ENCODE data around the gene PCDHGB3. TPM values are rescaled to one million over a fixed set of nuclear protein-coding genes. Genes with fewer than 3 reads are reported as not detected.
"Not testable (repeated sequence)": the region's sequence is repeated elsewhere in the genome, so short reads cannot be mapped to it uniquely, and the experiment has no call there.

The PCDHGB3 gene
- total RNA-seq, 1 experiment from 2014 or later, result 22.7 TPM

GRCh38 chr5:141417494-141418172 lies 47.6 kb downstream of the PCDHGB3 start, which contains the start of gene PCDHGB7:
Gene PCDHGB7 (plus strand): TSS chr5:141417677. CDS start chr5:141417860, 183 bp downstream.
- H3K79me2 ChIP-seq (ENCODE audit: low read length); H3K4me2 ChIP-seq (ENCODE audit: low read depth, low read length, poor library complexity, severe bottlenecking); H2AFZ ChIP-seq (ENCODE audit: low read length); H3K27me3 ChIP-seq (ENCODE audit: low read length); H3K9ac ChIP-seq (ENCODE audit: low read length); H3K27ac ChIP-seq (ENCODE audit: low read length); H4K20me1 ChIP-seq (ENCODE audit: insufficient read depth, low read depth, low read length); H3K9me2 ChIP-seq (replicated peaks; ENCODE audit: insufficient read depth, low read length); H3K4me3 ChIP-seq (ENCODE audit: low read length); H3K4me1 ChIP-seq (ENCODE audit: low read length): not testable (repeated sequence)
- peaks cover 28% of the 10 kb centered on the region for H3K36me3 ChIP-seq (ENCODE audit: insufficient read depth, low read length)
- DNase-seq, result peak; percentile 48
- peaks cover 16% of the 10 kb centered on the region for H3K9me3 ChIP-seq (ENCODE audit: low read length)

GRCh38 chr5:141419074-141419880 lies 49.2 kb downstream of the PCDHGB3 start:
- Histone ChIP-seq H3K79me2 (ENCODE audit: low read length) (no peaks in the 10 kb centered on the region; the same call in 1 of the 2 replicates), H3K4me1 (ENCODE audit: low read length) (no peaks in the 10 kb centered on the region; the same call in 1 of the 2 replicates), H3K27ac (ENCODE audit: low read length) (no peak overlapping the region), H3K4me3 (ENCODE audit: low read length) (no peak overlapping the region), H3K4me2 (ENCODE audit: low read depth, low read length, poor library complexity, severe bottlenecking) (no peak overlapping the region), H3K9me2 (replicated peaks; ENCODE audit: insufficient read depth, low read length) (no peaks in the 10 kb centered on the region), H2AFZ (ENCODE audit: low read length) (no peak overlapping the region), H3K9ac (ENCODE audit: low read length) (no peak overlapping the region), H3K27me3 (ENCODE audit: low read length) (no peaks in the 10 kb centered on the region), H3K9me3 (ENCODE audit: low read length) (peaks cover 16% of the 10 kb centered on the region), H4K20me1 (ENCODE audit: insufficient read depth, low read depth, low read length) (no peaks in the 10 kb centered on the region), H3K36me3 (ENCODE audit: insufficient read depth, low read length) (peaks cover 13% of the 10 kb centered on the region)
- no peak for DNase-seq

- no peak for DNase-seq
- no peaks in the 10 kb centered on the region for H3K9me2 ChIP-seq (replicated peaks; ENCODE audit: insufficient read depth, low read length)
- no peaks in the 10 kb centered on the region for H3K27me3 ChIP-seq (ENCODE audit: low read length)
- no peaks in the 10 kb centered on the region for H3K79me2 ChIP-seq (ENCODE audit: low read length)
- no peak within 1 kb of the TSS for H3K4me2 ChIP-seq (ENCODE audit: low read depth, low read length, poor library complexity, severe bottlenecking)
- peaks cover 13% of the 10 kb centered on the region for H3K36me3 ChIP-seq (ENCODE audit: insufficient read depth, low read length)
- H4K20me1 ChIP-seq (ENCODE audit: insufficient read depth, low read depth, low read length), result no peaks in the 10 kb centered on the region
- H3K9ac ChIP-seq (ENCODE audit: low read length), result no peak within 1 kb of the TSS
- no peak within 1 kb of the TSS for H2AFZ ChIP-seq (ENCODE audit: low read length)
- H3K9me3 ChIP-seq (ENCODE audit: low read length), result peaks cover 16% of the 10 kb centered on the region
- H3K27ac ChIP-seq (ENCODE audit: low read length), result no peak within 1 kb of the TSS
- no peaks in the 10 kb centered on the region; the same call in 1 of the 2 replicates for H3K4me1 ChIP-seq (ENCODE audit: low read length)
- H3K4me3 ChIP-seq (ENCODE audit: low read length), result no peak within 1 kb of the TSS
These were observed 50.9 kb downstream of the PCDHGB3 start, which contains the start of gene PCDHGA11 for GRCh38 chr5:141420855-141421488. Gene PCDHGA11 (plus strand): TSS chr5:141421051. CDS start chr5:141421228, 177 bp downstream.

GRCh38 chr5:141421489-141421855 lies 51.4 kb downstream of the PCDHGB3 start:
- H3K36me3 ChIP-seq (ENCODE audit: insufficient read depth, low read length), result peaks cover 14% of the 10 kb centered on the region
- H3K27me3 ChIP-seq (ENCODE audit: low read length), result no peaks in the 10 kb centered on the region
- peaks cover 16% of the 10 kb centered on the region for H3K9me3 ChIP-seq (ENCODE audit: low read length)
- H3K9me2 ChIP-seq (replicated peaks; ENCODE audit: insufficient read depth, low read length), result no peaks in the 10 kb centered on the region
- no peak overlapping the region for H3K4me2 ChIP-seq (ENCODE audit: low read depth, low read length, poor library complexity, severe bottlenecking)
- no peak overlapping the region for H3K27ac ChIP-seq (ENCODE audit: low read length)
- no peak overlapping the region for H3K9ac ChIP-seq (ENCODE audit: low read length)
- H2AFZ ChIP-seq (ENCODE audit: low read length), result no peak overlapping the region
- no peaks in the 10 kb centered on the region for H4K20me1 ChIP-seq (ENCODE audit: insufficient read depth, low read depth, low read length)
- no peaks in the 10 kb centered on the region for H3K79me2 ChIP-seq (ENCODE audit: low read length)
- no peak overlapping the region for H3K4me3 ChIP-seq (ENCODE audit: low read length)
- no peaks in the 10 kb centered on the region; the same call in 1 of the 2 replicates for H3K4me1 ChIP-seq (ENCODE audit: low read length)
- no peak for DNase-seq

Other genes starting within 250 kb of the PCDHGB3 start
- gene PCDHB4, start 248.4 kb upstream of the PCDHGB3 start, total RNA-seq (2014; rRNA removed; shearing (Covaris generic); ENCODE audit: low replicate concordance), result not detected in 2 replicates
- not detected in 2 replicates for gene PCDHB5, start 235.0 kb upstream of the PCDHGB3 start, total RNA-seq (2014; rRNA removed; shearing (Covaris generic); ENCODE audit: low replicate concordance)
- gene PCDHB6, start 220.2 kb upstream of the PCDHGB3 start, total RNA-seq (2014; rRNA removed; shearing (Covaris generic); ENCODE audit: low replicate concordance), result not detected in 2 replicates
- not detected in 2 replicates for gene PCDHB7, start 197.6 kb upstream of the PCDHGB3 start, total RNA-seq (2014; rRNA removed; shearing (Covaris generic); ENCODE audit: low replicate concordance)
- gene PCDHB8, start 192.5 kb upstream of the PCDHGB3 start, total RNA-seq (2014; rRNA removed; shearing (Covaris generic); ENCODE audit: low replicate concordance), result not detected in 2 replicates
- 0.04 and 0.54 TPM in 2 replicates for gene PCDHB16, start 187.9 kb upstream of the PCDHGB3 start, total RNA-seq (2014; rRNA removed; shearing (Covaris generic); ENCODE audit: low replicate concordance)
- 0.11 and 0.29 TPM in 2 replicates for gene PCDHB9, start 183.1 kb upstream of the PCDHGB3 start, total RNA-seq (2014; rRNA removed; shearing (Covaris generic); ENCODE audit: low replicate concordance)
- gene PCDHB10, start 177.9 kb upstream of the PCDHGB3 start, total RNA-seq (2014; rRNA removed; shearing (Covaris generic); ENCODE audit: low replicate concordance), result 0.11 TPM in 1 of 2 replicates, not detected in the other
- not detected in 2 replicates for gene PCDHB11, start 170.6 kb upstream of the PCDHGB3 start, total RNA-seq (2014; rRNA removed; shearing (Covaris generic); ENCODE audit: low replicate concordance)
- gene PCDHB12, start 161.5 kb upstream of the PCDHGB3 start, total RNA-seq (2014; rRNA removed; shearing (Covaris generic); ENCODE audit: low replicate concordance), result not detected in 2 replicates
- 0.19 and 0.69 TPM in 2 replicates for gene PCDHB13, start 156.3 kb upstream of the PCDHGB3 start, total RNA-seq (2014; rRNA removed; shearing (Covaris generic); ENCODE audit: low replicate concordance)
- gene PCDHB14, start 146.9 kb upstream of the PCDHGB3 start, total RNA-seq (2014; rRNA removed; shearing (Covaris generic); ENCODE audit: low replicate concordance), result 0.48 and 0.90 TPM in 2 replicates
- gene PCDHB15, start 124.8 kb upstream of the PCDHGB3 start, total RNA-seq (2014; rRNA removed; shearing (Covaris generic); ENCODE audit: low replicate concordance), result 0.25 TPM in 1 of 2 replicates, not detected in the other
- 0.65 and 0.82 TPM in 2 replicates for gene SLC25A2, start 66.2 kb upstream of the PCDHGB3 start, total RNA-seq (2014; rRNA removed; shearing (Covaris generic); ENCODE audit: low replicate concordance)
- 70.0 and 85.9 TPM in 2 replicates for gene TAF7, start 49.5 kb upstream of the PCDHGB3 start, total RNA-seq (2014; rRNA removed; shearing (Covaris generic); ENCODE audit: low replicate concordance)
- 0.48 and 1.2 TPM in 2 replicates for gene PCDHGA1, start 39.7 kb upstream of the PCDHGB3 start, total RNA-seq (2014; rRNA removed; shearing (Covaris generic); ENCODE audit: low replicate concordance)
- 0.04 TPM in 1 of 2 replicates, not detected in the other for gene PCDHGA2, start 31.5 kb upstream of the PCDHGB3 start, total RNA-seq (2014; rRNA removed; shearing (Covaris generic); ENCODE audit: low replicate concordance)
- not detected in 2 replicates for gene PCDHGA3, start 26.4 kb upstream of the PCDHGB3 start, total RNA-seq (2014; rRNA removed; shearing (Covaris generic); ENCODE audit: low replicate concordance)
- 14.0 and 15.3 TPM in 2 replicates for gene PCDHGB1, start 20.1 kb upstream of the PCDHGB3 start, total RNA-seq (2014; rRNA removed; shearing (Covaris generic); ENCODE audit: low replicate concordance)
- 11.1 and 13.5 TPM in 2 replicates for gene PCDHGA4, start 15.2 kb upstream of the PCDHGB3 start, total RNA-seq (2014; rRNA removed; shearing (Covaris generic); ENCODE audit: low replicate concordance)
- 9.8 and 11.5 TPM in 2 replicates for gene PCDHGB2, start 10.2 kb upstream of the PCDHGB3 start, total RNA-seq (2014; rRNA removed; shearing (Covaris generic); ENCODE audit: low replicate concordance)
- gene PCDHGA5, start 6.1 kb upstream of the PCDHGB3 start, total RNA-seq (2014; rRNA removed; shearing (Covaris generic); ENCODE audit: low replicate concordance), result 8.8 and 9.7 TPM in 2 replicates
- gene PCDHGA6, start 3.6 kb downstream of the PCDHGB3 start, total RNA-seq (2014; rRNA removed; shearing (Covaris generic); ENCODE audit: low replicate concordance), result 10.9 and 14.5 TPM in 2 replicates
- 8.4 and 11.5 TPM in 2 replicates for gene PCDHGA7, start 12.5 kb downstream of the PCDHGB3 start, total RNA-seq (2014; rRNA removed; shearing (Covaris generic); ENCODE audit: low replicate concordance)
- gene PCDHGB4, start 17.5 kb downstream of the PCDHGB3 start, total RNA-seq (2014; rRNA removed; shearing (Covaris generic); ENCODE audit: low replicate concordance), result 6.3 and 10.0 TPM in 2 replicates
- 8.8 and 9.6 TPM in 2 replicates for gene PCDHGA8, start 22.4 kb downstream of the PCDHGB3 start, total RNA-seq (2014; rRNA removed; shearing (Covaris generic); ENCODE audit: low replicate concordance)
- gene PCDHGB5, start 27.7 kb downstream of the PCDHGB3 start, total RNA-seq (2014; rRNA removed; shearing (Covaris generic); ENCODE audit: low replicate concordance), result 17.0 and 26.4 TPM in 2 replicates
- 13.0 and 15.7 TPM in 2 replicates for gene PCDHGA9, start 32.5 kb downstream of the PCDHGB3 start, total RNA-seq (2014; rRNA removed; shearing (Covaris generic); ENCODE audit: low replicate concordance)
- 5.5 and 8.8 TPM in 2 replicates for gene PCDHGB6, start 37.8 kb downstream of the PCDHGB3 start, total RNA-seq (2014; rRNA removed; shearing (Covaris generic); ENCODE audit: low replicate concordance)
- gene PCDHGA10, start 42.7 kb downstream of the PCDHGB3 start, total RNA-seq (2014; rRNA removed; shearing (Covaris generic); ENCODE audit: low replicate concordance), result 8.5 and 11.2 TPM in 2 replicates
- gene PCDHGB7, start 47.4 kb downstream of the PCDHGB3 start, total RNA-seq (2014; rRNA removed; shearing (Covaris generic); ENCODE audit: low replicate concordance), result 6.3 and 10.4 TPM in 2 replicates
- 9.3 and 10.4 TPM in 2 replicates for gene PCDHGA11, start 50.8 kb downstream of the PCDHGB3 start, total RNA-seq (2014; rRNA removed; shearing (Covaris generic); ENCODE audit: low replicate concordance)
- 6.6 and 7.8 TPM in 2 replicates for gene PCDHGA12, start 60.3 kb downstream of the PCDHGB3 start, total RNA-seq (2014; rRNA removed; shearing (Covaris generic); ENCODE audit: low replicate concordance)
- gene PCDHGC3, start 105.7 kb downstream of the PCDHGB3 start, total RNA-seq (2014; rRNA removed; shearing (Covaris generic); ENCODE audit: low replicate concordance), result 61.3 and 75.2 TPM in 2 replicates
- gene PCDHGC4, start 114.8 kb downstream of the PCDHGB3 start, total RNA-seq (2014; rRNA removed; shearing (Covaris generic); ENCODE audit: low replicate concordance), result 7.0 and 11.8 TPM in 2 replicates
- 5.1 and 5.8 TPM in 2 replicates for gene PCDHGC5, start 118.8 kb downstream of the PCDHGB3 start, total RNA-seq (2014; rRNA removed; shearing (Covaris generic); ENCODE audit: low replicate concordance)
- 147 and 181 TPM in 2 replicates for gene DIAPH1, start 248.8 kb downstream of the PCDHGB3 start, total RNA-seq (2014; rRNA removed; shearing (Covaris generic); ENCODE audit: low replicate concordance)